HUES64 (cell line): ENCODE results near the gene RNF180.
"Not testable (repeated sequence)": the region's sequence is repeated elsewhere in the genome, so short reads cannot be mapped to it uniquely, and the experiment has no call there.

Experiments
- H3K27ac ChIP-seq: 2 replicates; pipeline ENCODE4 v1.7.0; 2013; ENCODE audit warnings: low read depth, low read length, inconsistent platforms
- H3K27me3 ChIP-seq: 2 replicates; pipeline ENCODE4 v1.6.1; 2013; ENCODE audit warnings: mild to moderate bottlenecking, low read length; ENCODE audit not compliant: insufficient read depth
- H3K36me3 ChIP-seq: 2 replicates; pipeline ENCODE4 v1.6.1; 2013; ENCODE audit warnings: mild to moderate bottlenecking, low read length; ENCODE audit not compliant: insufficient read depth
- H3K4me1 ChIP-seq: 2 replicates; pipeline ENCODE4 v1.6.1; 2013; ENCODE audit warnings: mild to moderate bottlenecking, low read length, moderate library complexity; ENCODE audit not compliant: insufficient read depth
- H3K4me3 ChIP-seq: 2 replicates; pipeline ENCODE4 v1.5.1; 2013; ENCODE audit warnings: mild to moderate bottlenecking, low read length, moderate library complexity
- H3K9ac ChIP-seq: 2 replicates; pipeline ENCODE4 v1.6.1; 2013; ENCODE audit warnings: mild to moderate bottlenecking, low read depth, low read length
- H3K9me3 ChIP-seq: 2 replicates; pipeline ENCODE4 v1.6.1; 2013; ENCODE audit warnings: low read depth, low read length; ENCODE audit not compliant: insufficient read depth
- WGBS: fragments of 150-250, 120-280 bp; methylation state at CpG from one replicate; pipeline ENCODE4 v1.1.7; 2013; ENCODE audit warnings: missing lambda C conversion rate; 5-methylcytosine and 5-hydroxymethylcytosine counted together

RNF180 gene

DNA sequence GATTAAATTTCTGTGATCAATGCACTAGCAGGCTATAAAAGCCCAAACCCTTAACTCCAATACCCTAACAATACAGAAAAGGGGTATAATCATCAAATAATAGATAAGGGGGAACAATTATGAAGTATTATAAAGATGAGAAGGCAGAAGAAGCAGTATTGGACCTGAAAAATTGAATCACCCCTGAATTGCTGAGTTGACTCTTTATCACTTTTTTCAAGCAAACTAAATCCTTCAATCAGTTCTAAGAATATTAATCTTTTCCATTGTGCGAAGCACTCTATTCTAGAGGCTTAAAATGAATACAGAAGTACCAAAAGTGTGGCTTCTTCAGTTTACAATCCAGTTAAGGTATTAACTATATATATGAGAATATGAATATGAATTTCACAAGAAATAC lies 120.7 kb downstream of the RNF180 start:
- Histone ChIP-seq H3K27ac (no peak overlapping the region), H3K27me3 (no peaks in the 10 kb centered on the region), H3K9ac (no peak overlapping the region), H3K9me3 (no peaks in the 10 kb centered on the region), H3K4me3 (no peak overlapping the region), H3K4me1 (no peaks in the 10 kb centered on the region), H3K36me3 (no peaks in the 10 kb centered on the region)
- WGBS: 100% methylated on average over 1 of the region's 1 CpG

DNA sequence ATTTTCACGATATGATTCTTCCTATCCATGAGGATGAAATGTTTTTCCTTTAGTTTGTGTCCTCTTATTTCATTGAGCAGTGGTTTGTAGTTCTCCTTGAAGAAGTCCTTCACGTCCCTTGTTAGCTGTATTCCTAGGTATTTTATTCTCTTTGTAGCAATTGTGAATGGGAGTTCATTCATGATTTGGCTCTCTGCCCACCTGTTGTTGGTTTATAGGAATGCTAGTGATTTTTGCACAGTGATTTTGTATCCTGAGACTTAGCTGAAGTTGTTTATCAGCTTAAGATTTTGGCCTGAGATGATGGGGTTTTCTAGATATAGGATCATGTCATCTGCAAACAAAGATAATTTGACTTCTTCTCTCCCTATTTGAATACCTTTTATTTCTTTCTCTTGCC lies 122.9 kb downstream of the RNF180 start:
- whole genome bisulfite sequencing: 98% methylated on average over 2 of the region's 2 CpGs
- H3K36me3 ChIP-seq, H3K27me3 ChIP-seq, H3K9me3 ChIP-seq, H3K27ac ChIP-seq, H3K4me1 ChIP-seq, H3K9ac ChIP-seq, H3K4me3 ChIP-seq: not testable (repeated sequence)

DNA sequence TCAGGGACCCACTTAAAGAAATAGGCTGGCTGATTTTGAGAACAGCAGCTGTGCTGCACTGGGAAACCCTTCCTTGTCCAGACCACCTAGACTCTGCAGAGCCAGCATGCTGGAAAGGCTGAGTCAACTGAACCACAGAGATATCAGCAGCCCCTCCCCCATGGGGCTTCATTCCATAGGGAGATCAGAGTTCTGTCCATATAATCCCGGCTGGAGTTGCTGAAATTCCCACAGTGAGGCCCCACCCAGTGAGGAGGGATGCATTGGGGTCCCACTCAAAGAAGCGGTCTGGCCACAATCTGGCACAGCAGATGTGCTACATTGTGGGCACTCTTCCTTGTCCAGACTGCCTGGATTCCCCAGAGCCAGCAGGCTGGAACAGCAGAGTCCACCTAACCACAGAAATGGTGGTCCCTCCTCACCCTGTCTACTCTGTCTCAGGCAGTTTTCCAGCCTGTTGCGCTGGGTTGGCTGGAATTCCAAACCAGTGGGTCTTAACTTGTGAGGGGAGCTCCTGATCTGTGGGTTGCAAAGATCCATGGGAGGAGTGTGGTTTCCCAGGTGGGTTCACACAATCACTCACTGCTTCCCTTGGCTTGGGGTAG lies 127.1 kb downstream of the RNF180 start:
- H3K9me3 ChIP-seq: no peaks in the 10 kb centered on the region
- H3K4me1 ChIP-seq: no peaks in the 10 kb centered on the region
- H3K27me3 ChIP-seq: no peaks in the 10 kb centered on the region
- H3K4me3 ChIP-seq: no peak overlapping the region
- no peak overlapping the region for H3K9ac ChIP-seq
- no peak overlapping the region for H3K27ac ChIP-seq
- no peaks in the 10 kb centered on the region for H3K36me3 ChIP-seq
- 93% methylated on average over 3 of the region's 3 CpGs for WGBS

DNA sequence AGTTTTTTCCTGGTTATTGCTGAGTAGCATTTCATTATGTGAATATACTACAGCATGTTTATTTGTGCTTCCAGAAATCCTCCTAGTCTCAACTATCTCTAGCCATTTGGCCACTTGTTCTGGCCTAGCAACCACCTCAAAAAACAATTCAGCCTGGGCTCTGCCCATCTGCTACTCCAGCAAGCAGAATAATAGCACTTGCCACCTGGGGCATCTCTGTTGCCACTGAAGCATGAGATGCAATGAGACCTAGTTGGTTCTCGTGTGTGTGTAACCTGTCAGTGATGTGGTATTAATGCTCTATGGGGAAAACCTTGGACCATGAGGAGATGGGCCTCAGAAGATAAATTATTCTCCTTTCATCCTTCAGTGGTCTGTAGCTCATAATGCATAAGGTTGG lies 129.5 kb downstream of the RNF180 start:
- H3K9ac ChIP-seq: no peak overlapping the region
- no peaks in the 10 kb centered on the region for H3K9me3 ChIP-seq
- H3K27ac ChIP-seq: no peak overlapping the region
- no peak overlapping the region for H3K4me3 ChIP-seq
- H3K27me3 ChIP-seq: no peaks in the 10 kb centered on the region
- whole genome bisulfite sequencing: 91% methylated on average over 1 of the region's 1 CpG
- H3K36me3 ChIP-seq: no peaks in the 10 kb centered on the region
- H3K4me1 ChIP-seq: no peaks in the 10 kb centered on the region

DNA sequence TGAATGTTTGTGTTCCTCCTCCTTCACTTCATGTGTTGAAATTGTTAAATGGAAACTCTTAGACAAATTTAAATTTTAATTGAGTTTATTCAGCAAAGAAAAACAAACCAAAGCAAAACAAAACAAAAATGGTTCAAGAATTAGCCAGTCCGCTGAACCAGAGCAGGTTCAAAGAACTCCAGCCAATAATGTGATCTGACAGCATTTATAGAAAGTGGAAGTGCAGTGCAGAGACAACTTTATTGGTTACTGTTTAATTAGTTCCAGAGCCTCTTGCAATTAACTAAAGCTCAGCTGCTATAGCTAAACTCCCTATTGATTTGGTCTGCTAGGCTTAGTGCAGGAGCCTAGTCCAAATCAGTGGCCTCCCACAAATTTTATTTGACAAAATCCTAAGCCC lies 132.9 kb downstream of the RNF180 start:
- WGBS: 83% methylated on average over 1 of the region's 1 CpG
- no peak overlapping the region for H3K27ac ChIP-seq
- H3K9ac ChIP-seq: no peak overlapping the region
- H3K36me3 ChIP-seq: no peaks in the 10 kb centered on the region
- no peak overlapping the region for H3K4me3 ChIP-seq
- no peaks in the 10 kb centered on the region for H3K9me3 ChIP-seq
- no peaks in the 10 kb centered on the region for H3K4me1 ChIP-seq
- H3K27me3 ChIP-seq: no peaks in the 10 kb centered on the region

DNA sequence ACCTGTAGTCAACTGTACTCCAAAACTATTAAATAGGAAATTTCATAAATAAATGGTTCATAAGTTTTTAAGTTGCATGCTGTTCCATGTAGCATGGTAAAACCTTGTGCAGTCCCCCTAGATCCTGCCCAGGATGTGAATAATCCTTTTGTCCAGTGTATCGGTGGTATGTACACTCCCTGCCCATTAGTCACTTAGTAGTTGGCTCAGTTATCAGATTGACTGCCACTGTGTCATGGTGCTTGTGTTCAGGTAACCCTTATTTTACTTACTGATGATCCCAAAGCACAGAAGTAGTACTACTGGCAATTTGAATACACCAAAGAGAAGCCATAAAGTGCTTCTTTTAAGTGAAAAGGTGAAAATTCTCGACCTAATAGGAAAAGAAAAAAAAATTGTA lies 134.2 kb downstream of the RNF180 start:
- WGBS: 84% methylated on average over 2 of the region's 2 CpGs
- Histone ChIP-seq H3K9ac (no peak overlapping the region), H3K27ac (no peak overlapping the region), H3K4me3 (no peak overlapping the region), H3K9me3 (no peaks in the 10 kb centered on the region), H3K36me3 (no peaks in the 10 kb centered on the region), H3K27me3 (no peaks in the 10 kb centered on the region), H3K4me1 (no peaks in the 10 kb centered on the region)

DNA sequence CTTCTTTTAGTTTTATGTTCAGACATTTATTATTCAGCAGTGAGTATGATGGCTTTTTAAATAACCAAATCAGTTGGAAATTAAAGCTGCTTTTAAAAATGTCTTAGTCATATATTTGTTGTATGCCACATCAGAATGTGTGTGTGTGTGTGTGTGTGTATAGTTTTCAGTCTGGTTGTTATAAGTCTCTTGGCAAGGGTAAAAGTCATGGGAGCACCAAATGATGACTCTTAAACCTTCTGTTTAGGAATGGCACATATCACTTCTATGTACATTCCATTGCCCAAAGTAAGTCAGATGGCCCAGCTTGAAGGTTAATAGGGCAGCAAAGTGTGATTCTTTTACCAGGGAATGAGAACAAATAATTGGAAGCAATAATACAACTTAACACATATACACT lies 135.9 kb downstream of the RNF180 start:
- H3K4me3 ChIP-seq: no peak overlapping the region
- no peaks in the 10 kb centered on the region for H3K27me3 ChIP-seq
- no peaks in the 10 kb centered on the region for H3K9me3 ChIP-seq
- H3K9ac ChIP-seq: no peak overlapping the region
- no peak overlapping the region for H3K27ac ChIP-seq
- no peaks in the 10 kb centered on the region for H3K4me1 ChIP-seq
- H3K36me3 ChIP-seq: no peaks in the 10 kb centered on the region

DNA sequence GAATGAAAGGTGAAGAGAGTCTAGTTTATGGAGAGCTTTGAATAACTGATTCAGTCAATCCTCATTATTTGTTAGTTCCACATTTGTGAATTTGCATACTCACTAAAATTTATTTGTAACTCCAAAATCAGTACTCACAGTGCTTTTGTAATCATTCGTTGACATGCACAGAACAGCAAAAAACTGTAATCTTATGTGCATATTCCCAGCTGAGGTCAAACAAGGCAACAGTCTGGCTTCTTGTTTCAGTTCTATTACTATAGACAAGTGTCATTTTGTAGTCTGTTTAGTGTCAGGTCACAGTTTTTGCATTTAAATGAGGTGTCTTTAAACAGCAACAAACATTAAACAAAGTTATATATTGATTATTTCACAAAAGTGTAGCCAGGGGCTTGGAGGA lies 142.5 kb downstream of the RNF180 start:
- WGBS: 75% methylated on average over 1 of the region's 1 CpG

DNA sequence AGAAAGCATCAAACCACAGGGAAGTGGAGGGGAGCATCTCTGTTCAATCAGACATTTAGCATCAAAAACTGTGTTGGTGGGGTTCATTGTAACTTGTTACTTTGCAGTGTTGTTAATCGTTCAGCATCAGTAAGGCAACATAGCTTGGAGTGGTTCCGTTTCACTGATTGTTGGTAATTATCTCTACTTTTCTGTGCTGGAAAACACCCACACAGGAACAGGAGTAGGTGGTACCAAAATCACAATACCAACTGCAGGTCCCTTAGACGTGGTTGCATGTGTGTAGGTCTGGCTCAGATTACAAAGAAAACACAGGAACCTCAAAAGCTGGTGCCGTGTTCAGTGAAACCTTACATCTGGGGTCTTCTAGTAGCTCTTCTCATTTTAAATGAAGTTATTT lies 146.8 kb downstream of the RNF180 start:
- no peak overlapping the region for H3K9ac ChIP-seq
- H3K36me3 ChIP-seq: no peaks in the 10 kb centered on the region
- no peaks in the 10 kb centered on the region for H3K27me3 ChIP-seq
- H3K4me3 ChIP-seq: no peak overlapping the region
- no peaks in the 10 kb centered on the region for H3K4me1 ChIP-seq
- no peak overlapping the region for H3K27ac ChIP-seq
- 96% methylated on average over 4 of the region's 4 CpGs for WGBS
- no peaks in the 10 kb centered on the region for H3K9me3 ChIP-seq

More for the DNA sequence above, 142.5 kb downstream of the RNF180 start:
- Histone ChIP-seq H3K4me1 (no peaks in the 10 kb centered on the region), H3K4me3 (no peak overlapping the region), H3K9ac (no peak overlapping the region), H3K9me3 (no peaks in the 10 kb centered on the region), H3K27me3 (no peaks in the 10 kb centered on the region), H3K27ac (no peak overlapping the region), H3K36me3 (no peaks in the 10 kb centered on the region)

DNA sequence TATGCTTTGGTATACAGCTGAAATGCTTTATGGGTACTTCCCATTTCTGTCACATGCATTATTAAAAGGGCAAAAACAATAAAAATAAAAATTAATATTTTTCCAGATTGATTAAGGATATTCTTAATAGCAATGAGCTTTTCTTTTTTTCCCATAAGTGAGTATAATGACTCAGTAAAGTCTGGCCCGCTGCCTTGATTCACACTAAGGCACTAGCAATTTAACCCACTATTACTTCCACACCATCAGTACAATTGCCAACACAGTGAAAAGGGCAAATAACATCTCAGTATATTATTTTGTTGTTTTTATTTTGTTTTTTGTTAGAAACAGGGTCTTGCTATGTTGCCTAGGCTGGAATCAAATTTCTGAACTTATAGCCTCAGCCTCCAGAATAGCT lies 150.1 kb downstream of the RNF180 start:
- 80% methylated on average over 1 of the region's 1 CpG for whole genome bisulfite sequencing
- Histone ChIP-seq H3K27ac (no peak overlapping the region), H3K36me3 (no peaks in the 10 kb centered on the region), H3K4me3 (no peak overlapping the region), H3K9me3 (no peaks in the 10 kb centered on the region), H3K27me3 (no peaks in the 10 kb centered on the region), H3K4me1 (no peaks in the 10 kb centered on the region), H3K9ac (no peak overlapping the region)

DNA sequence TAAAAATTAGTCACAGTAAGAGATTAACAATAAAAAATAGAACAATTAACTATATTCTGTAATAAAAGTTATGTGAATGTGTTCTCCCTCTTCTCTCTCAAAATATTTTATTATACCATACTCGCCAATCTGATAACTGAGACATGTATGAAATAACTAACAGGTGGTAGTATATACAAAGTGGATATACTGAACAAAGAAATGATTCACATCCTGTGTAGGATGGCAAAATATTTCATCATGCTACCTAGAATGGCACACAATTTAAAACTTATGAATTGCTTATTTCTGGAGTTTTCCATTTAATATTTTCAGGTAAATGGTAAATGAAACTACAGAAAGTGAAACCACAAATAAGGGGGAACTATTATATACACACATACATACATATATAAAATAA lies 152.5 kb downstream of the RNF180 start:
- no peaks in the 10 kb centered on the region for H3K4me1 ChIP-seq
- no peak overlapping the region for H3K27ac ChIP-seq
- no peaks in the 10 kb centered on the region for H3K27me3 ChIP-seq
- no peaks in the 10 kb centered on the region for H3K36me3 ChIP-seq
- no peak overlapping the region for H3K4me3 ChIP-seq
- H3K9me3 ChIP-seq: no peaks in the 10 kb centered on the region
- H3K9ac ChIP-seq: no peak overlapping the region
- WGBS: no CpG with 5 or more reads among the region's 1 CpG

DNA sequence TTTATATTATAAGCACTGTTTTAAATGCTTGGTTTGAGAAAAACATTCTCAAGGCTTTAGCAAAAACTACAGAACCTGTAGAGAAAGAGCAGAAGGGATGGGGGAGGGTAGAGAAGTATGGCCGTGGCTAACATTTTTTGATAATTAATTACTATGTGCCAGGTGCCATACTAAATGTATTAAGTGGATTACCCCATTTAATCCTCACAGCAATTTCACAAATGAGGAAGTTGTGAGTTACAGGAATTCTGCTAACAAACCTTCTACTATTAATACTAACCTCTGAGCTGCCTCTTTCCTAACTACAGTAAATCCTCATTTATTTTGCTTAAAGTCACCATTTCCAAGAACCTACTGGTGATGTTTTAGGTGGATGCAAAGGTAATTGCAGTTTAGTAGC lies 157.9 kb downstream of the RNF180 start:
- no peaks in the 10 kb centered on the region for H3K27me3 ChIP-seq
- WGBS: no CpG with 5 or more reads among the region's 1 CpG
- peaks cover 5% of the 10 kb centered on the region; the same call in 1 of the 2 replicates for H3K9me3 ChIP-seq
- no peak overlapping the region for H3K9ac ChIP-seq
- H3K4me3 ChIP-seq: no peak overlapping the region
- H3K36me3 ChIP-seq: no peaks in the 10 kb centered on the region
- no peak overlapping the region for H3K27ac ChIP-seq
- no peaks in the 10 kb centered on the region for H3K4me1 ChIP-seq
